ENCODE data around the gene LILRB1.
"Not testable (repeated sequence)": the region's sequence is repeated elsewhere in the genome, so short reads cannot be mapped to it uniquely, and the experiment has no call there.

LILRB1 gene

DNA sequence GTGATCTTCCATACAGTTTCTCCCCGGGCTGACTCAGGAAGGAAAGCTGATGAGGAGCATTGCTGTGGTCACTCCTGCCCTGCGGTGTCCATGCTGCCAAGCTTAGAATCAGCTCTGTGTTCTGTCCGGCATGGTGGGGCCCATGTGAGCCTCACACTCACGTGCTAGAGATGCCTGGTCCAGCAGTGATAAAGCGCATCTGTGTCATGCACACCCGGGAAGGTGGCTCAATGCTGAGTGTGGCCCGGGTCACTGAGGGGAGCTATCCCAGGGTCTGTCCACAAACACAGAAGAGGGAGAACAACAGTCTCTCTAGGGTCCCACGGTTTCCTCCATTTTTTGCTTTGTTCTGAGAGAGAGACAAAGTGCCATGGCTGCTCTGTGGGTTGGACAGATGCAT, 3.5 kb upstream of the LILRB1 start:
- Histone ChIP-seq H3K4me2 (ENCODE audit: low read depth, low read length, poor library complexity, severe bottlenecking) (no peak overlapping the region), H3K9me3 (ENCODE audit: insufficient read depth, low read length) (no peaks in the 10 kb centered on the region), H4K20me1 (ENCODE audit: low read depth, low read length) (no peaks in the 10 kb centered on the region), H3K79me2 (ENCODE audit: insufficient read depth, low read length) (no peaks in the 10 kb centered on the region), H3F3A (ENCODE audit: insufficient read depth) (no peaks in the 10 kb centered on the region), H2AFZ (ENCODE audit: low read depth, low read length, severe bottlenecking) (no peak overlapping the region), H3K36me3 (ENCODE audit: low read length) (no peaks in the 10 kb centered on the region), H3K27ac (ENCODE audit: low read depth, low read length) (no peak overlapping the region), H3K27me3 (ENCODE audit: low read length) (no peaks in the 10 kb centered on the region), H3K9ac (ENCODE audit: low read length) (no peak overlapping the region), H3K4me3 (ENCODE audit: insufficient read depth, low read length, poor library complexity, severe bottlenecking) (no peak overlapping the region), H3K9me2 (replicated peaks; ENCODE audit: insufficient read depth, low read length) (no peaks in the 10 kb centered on the region)
- no peak for TF ChIP-seq EZH2phosphoT487 (conservative IDR thresholded peaks at IDR 0.05; ENCODE audit: low read length)
- TF ChIP-seq, protein P1, sequence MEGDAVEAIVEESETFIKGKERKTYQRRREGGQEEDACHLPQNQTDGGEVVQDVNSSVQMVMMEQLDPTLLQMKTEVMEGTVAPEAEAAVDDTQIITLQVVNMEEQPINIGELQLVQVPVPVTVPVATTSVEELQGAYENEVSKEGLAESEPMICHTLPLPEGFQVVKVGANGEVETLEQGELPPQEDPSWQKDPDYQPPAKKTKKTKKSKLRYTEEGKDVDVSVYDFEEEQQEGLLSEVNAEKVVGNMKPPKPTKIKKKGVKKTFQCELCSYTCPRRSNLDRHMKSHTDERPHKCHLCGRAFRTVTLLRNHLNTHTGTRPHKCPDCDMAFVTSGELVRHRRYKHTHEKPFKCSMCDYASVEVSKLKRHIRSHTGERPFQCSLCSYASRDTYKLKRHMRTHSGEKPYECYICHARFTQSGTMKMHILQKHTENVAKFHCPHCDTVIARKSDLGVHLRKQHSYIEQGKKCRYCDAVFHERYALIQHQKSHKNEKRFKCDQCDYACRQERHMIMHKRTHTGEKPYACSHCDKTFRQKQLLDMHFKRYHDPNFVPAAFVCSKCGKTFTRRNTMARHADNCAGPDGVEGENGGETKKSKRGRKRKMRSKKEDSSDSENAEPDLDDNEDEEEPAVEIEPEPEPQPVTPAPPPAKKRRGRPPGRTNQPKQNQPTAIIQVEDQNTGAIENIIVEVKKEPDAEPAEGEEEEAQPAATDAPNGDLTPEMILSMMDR (IDR thresholded peaks at IDR 0.05; ENCODE audit: insufficient read depth, low read length, poor library complexity, severe bottlenecking): no peak

DNA sequence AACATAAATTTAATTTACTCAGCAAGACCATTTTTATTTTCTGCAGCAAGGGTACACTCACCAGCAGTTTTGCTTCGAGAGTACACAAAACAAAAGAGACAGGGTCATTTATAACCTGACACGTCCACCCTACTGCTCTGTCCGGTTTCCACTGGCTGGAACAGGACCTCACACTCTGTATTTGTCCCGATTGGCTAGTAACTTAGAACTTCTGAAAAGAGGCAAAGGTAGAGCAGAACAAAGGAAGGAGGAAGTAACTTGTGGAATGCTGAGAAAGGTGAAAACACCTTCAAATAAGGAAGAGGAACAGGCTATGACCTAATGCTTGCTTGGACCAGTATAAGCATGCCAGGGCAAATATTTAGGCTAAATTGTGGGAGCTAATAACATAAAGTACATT, 2.4 kb upstream of the LILRB1 start:
- H3K4me2 ChIP-seq (ENCODE audit: low read depth, low read length, poor library complexity, severe bottlenecking); H2AFZ ChIP-seq (ENCODE audit: low read depth, low read length, severe bottlenecking); H3K9me3 ChIP-seq (ENCODE audit: insufficient read depth, low read length); H4K20me1 ChIP-seq (ENCODE audit: low read depth, low read length); H3K36me3 ChIP-seq (ENCODE audit: low read length); H3K4me3 ChIP-seq (ENCODE audit: insufficient read depth, low read length, poor library complexity, severe bottlenecking); H3K79me2 ChIP-seq (ENCODE audit: insufficient read depth, low read length); H3K9ac ChIP-seq (ENCODE audit: low read length); H3K9me2 ChIP-seq (replicated peaks; ENCODE audit: insufficient read depth, low read length); H3F3A ChIP-seq (ENCODE audit: insufficient read depth); H3K27me3 ChIP-seq (ENCODE audit: low read length); H3K27ac ChIP-seq (ENCODE audit: low read depth, low read length): not testable (repeated sequence)

DNA sequence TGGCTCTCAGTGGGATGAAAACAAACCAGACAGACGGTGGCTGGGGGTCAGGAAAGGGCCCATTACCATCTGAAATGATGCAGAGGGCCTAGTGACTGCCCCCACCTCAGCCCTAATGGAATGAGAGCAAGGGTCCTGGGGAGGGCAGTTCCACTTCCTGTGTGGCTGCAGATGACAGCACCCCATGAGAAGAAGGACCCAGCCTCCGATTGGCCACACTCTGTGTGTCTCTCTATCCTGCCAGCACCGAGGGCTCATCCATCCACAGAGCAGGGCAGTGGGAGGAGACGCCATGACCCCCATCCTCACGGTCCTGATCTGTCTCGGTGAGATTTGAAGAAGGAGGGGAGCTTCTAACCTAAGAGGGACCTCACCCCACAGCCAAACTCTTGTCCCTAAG, 498 bp downstream of the LILRB1 start:
- Histone ChIP-seq H3F3A (ENCODE audit: insufficient read depth) (no peaks in the 10 kb centered on the region), H4K20me1 (ENCODE audit: low read depth, low read length) (no peaks in the 10 kb centered on the region), H2AFZ (ENCODE audit: low read depth, low read length, severe bottlenecking) (no peak overlapping the region), H3K36me3 (ENCODE audit: low read length) (no peaks in the 10 kb centered on the region), H3K9me3 (ENCODE audit: insufficient read depth, low read length) (no peaks in the 10 kb centered on the region), H3K4me3 (ENCODE audit: insufficient read depth, low read length, poor library complexity, severe bottlenecking) (no peak overlapping the region), H3K9me2 (replicated peaks; ENCODE audit: insufficient read depth, low read length) (no peaks in the 10 kb centered on the region), H3K27ac (ENCODE audit: low read depth, low read length) (no peak overlapping the region), H3K27me3 (ENCODE audit: low read length) (no peaks in the 10 kb centered on the region), H3K9ac (ENCODE audit: low read length) (no peak overlapping the region), H3K79me2 (ENCODE audit: insufficient read depth, low read length) (no peaks in the 10 kb centered on the region), H3K4me2 (ENCODE audit: low read depth, low read length, poor library complexity, severe bottlenecking) (no peak overlapping the region)
- TF ChIP-seq, protein P1 (IDR thresholded peaks at IDR 0.05; ENCODE audit: insufficient read depth, low read length, poor library complexity, severe bottlenecking): no peak

DNA sequence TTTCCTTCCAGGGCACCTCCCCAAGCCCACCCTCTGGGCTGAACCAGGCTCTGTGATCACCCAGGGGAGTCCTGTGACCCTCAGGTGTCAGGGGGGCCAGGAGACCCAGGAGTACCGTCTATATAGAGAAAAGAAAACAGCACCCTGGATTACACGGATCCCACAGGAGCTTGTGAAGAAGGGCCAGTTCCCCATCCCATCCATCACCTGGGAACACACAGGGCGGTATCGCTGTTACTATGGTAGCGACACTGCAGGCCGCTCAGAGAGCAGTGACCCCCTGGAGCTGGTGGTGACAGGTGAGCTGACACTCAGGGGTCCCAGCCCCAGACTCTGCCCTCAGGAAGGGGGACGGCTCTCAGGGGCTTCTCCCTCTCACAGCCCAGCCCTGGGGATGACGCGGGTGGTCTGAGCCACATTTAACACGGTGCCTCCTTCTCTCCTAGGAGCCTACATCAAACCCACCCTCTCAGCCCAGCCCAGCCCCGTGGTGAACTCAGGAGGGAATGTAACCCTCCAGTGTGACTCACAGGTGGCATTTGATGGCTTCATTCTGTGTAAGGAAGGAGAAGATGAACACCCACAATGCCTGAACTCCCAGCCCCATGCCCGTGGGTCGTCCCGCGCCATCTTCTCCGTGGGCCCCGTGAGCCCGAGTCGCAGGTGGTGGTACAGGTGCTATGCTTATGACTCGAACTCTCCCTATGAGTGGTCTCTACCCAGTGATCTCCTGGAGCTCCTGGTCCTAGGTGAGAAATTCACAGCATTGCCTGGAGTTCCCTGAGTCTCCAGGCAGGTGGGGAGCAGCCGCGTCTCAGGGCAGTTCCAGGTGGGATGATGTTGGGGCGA, 1.4 kb downstream of the LILRB1 start:
- not testable (repeated sequence) for H3K36me3 ChIP-seq (ENCODE audit: low read length); H3K4me2 ChIP-seq (ENCODE audit: low read depth, low read length, poor library complexity, severe bottlenecking); H3K27ac ChIP-seq (ENCODE audit: low read depth, low read length); H3K9me2 ChIP-seq (replicated peaks; ENCODE audit: insufficient read depth, low read length); H4K20me1 ChIP-seq (ENCODE audit: low read depth, low read length); H3K9me3 ChIP-seq (ENCODE audit: insufficient read depth, low read length); H3K4me3 ChIP-seq (ENCODE audit: insufficient read depth, low read length, poor library complexity, severe bottlenecking); H3K9ac ChIP-seq (ENCODE audit: low read length); H3K79me2 ChIP-seq (ENCODE audit: insufficient read depth, low read length); H3K27me3 ChIP-seq (ENCODE audit: low read length); H3F3A ChIP-seq (ENCODE audit: insufficient read depth); H2AFZ ChIP-seq (ENCODE audit: low read depth, low read length, severe bottlenecking)

DNA sequence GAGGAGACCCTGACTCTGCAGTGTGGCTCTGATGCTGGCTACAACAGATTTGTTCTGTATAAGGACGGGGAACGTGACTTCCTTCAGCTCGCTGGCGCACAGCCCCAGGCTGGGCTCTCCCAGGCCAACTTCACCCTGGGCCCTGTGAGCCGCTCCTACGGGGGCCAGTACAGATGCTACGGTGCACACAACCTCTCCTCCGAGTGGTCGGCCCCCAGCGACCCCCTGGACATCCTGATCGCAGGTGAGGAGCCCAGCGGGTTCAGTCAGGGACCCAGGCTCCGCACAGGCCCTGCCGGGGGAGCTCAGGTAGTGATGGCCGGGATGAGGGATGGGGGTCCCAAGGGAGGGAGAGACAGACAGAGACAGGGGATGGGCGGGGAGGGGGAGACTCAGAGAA, 2.2 kb downstream of the LILRB1 start:
- H3K9me3 ChIP-seq (ENCODE audit: insufficient read depth, low read length); H3K4me2 ChIP-seq (ENCODE audit: low read depth, low read length, poor library complexity, severe bottlenecking); H3K9ac ChIP-seq (ENCODE audit: low read length); H3K36me3 ChIP-seq (ENCODE audit: low read length); H3K27ac ChIP-seq (ENCODE audit: low read depth, low read length); H3K4me3 ChIP-seq (ENCODE audit: insufficient read depth, low read length, poor library complexity, severe bottlenecking); H4K20me1 ChIP-seq (ENCODE audit: low read depth, low read length); H2AFZ ChIP-seq (ENCODE audit: low read depth, low read length, severe bottlenecking); H3F3A ChIP-seq (ENCODE audit: insufficient read depth); H3K79me2 ChIP-seq (ENCODE audit: insufficient read depth, low read length); H3K27me3 ChIP-seq (ENCODE audit: low read length); H3K9me2 ChIP-seq (replicated peaks; ENCODE audit: insufficient read depth, low read length): not testable (repeated sequence)

Data from SU-DHL-6 (cell line).